GM21723 (cell line): Measurements from ENCODE around the gene CCDC167.

ENCODE experiments used
- ATAC-seq: cut with Tn5 transposase; IDR thresholded peaks from one replicate; pipeline ENCODE4 v1.9.1; 2021; ENCODE audit warnings: mild to moderate bottlenecking, moderate library complexity; ENCODE audit not compliant: unreplicated experiment

Gene CCDC167

DNA sequence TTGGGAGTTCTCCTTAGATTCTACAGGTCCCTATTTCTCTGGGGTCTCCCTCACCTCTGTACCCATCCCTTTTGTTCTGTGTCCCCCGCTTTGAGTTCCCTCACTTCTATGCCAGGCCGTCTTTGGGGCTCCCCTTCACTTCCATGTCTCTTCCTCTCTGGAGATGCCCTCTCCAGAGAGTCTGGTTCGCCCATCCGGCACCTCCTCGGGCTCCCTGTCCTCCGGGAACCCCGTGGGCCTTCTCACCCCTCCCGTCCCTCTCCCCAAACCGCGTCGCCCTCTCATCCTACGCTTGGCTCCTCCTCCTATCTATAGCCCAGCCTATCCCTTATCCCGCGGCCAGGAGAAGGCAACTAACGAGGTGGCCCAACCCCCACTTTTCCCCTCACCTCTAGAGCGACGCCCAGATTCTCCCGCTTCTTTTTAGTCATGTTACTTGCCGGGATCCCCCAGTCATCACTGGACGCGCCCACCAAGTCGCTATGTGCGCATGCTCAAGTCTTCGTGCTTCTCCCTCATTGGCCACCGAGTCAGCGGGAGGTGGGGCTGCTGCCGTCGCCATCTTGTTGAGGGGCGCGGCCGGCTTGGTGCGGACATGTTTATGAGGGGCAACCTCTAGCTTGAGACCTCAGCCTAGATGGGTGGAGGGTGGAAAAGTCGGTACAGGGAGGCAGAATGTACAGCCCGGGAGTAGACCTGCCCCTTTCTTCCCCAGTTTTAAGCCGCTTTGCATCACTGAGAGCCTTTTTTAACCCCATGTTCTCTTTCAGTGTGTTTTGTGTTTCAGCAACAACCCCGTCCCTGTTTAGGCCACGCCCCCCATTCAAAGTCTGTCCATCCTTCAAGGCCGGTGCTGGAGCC, at the start of gene CCDC167:
TSS of gene CCDC167 (minus strand) at position 461 of the 861 bp plus-strand sequence. CDS start at position 431, 30 bp downstream.
- peak; percentile 82 for ATAC-seq

DNA sequence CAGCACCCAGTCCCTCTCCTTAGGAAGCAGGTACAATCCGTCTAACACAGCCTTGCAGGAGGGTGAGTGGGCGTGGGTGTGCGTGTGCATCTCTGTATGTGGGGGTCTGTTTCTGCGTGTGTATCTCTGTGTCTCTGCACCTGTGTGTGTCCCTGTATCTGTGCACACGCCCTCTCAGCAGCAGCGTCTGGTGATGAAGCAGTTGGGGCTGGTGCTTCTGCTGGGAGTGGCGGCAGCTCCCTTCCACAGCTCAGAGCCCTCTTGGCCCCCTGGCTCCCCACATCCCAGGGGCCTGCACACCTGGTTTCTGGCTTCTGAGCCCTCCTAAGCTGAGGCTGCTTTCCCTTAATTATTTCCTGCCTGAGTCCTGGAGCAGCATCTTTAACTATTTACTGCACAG, 49.5 kb upstream of the CCDC167 start:
- ATAC-seq, result no peak

DNA sequence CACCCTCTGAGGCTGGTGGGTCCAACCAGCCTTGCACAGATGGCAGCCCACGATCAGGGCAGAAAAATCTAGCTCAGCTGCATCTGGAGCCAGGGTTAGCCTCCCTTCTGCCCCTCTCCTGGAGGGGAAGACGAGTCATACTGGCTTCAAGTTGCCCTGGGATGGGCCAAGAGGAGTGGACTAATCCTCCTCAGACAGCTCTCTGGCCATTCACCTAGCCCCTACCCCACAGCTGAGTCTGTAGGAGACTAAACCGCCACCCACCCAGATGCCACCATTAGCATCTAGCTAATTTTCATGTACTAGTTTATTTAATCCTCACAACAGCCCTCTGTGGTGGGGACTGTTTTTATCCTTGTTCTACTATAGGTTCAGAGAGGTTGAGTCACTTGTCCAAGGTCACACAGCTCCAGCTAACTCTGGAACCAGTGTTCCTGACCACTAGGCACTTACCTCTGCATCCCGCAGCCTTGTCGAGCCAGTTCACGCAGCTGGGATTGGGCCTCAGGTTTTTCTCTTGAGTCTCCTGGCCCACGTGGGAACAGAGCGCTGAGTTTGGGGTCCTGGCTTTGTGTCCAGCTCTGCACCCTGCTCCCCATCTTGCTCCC, 48.5 kb upstream of the CCDC167 start:
- no peak for ATAC-seq

DNA sequence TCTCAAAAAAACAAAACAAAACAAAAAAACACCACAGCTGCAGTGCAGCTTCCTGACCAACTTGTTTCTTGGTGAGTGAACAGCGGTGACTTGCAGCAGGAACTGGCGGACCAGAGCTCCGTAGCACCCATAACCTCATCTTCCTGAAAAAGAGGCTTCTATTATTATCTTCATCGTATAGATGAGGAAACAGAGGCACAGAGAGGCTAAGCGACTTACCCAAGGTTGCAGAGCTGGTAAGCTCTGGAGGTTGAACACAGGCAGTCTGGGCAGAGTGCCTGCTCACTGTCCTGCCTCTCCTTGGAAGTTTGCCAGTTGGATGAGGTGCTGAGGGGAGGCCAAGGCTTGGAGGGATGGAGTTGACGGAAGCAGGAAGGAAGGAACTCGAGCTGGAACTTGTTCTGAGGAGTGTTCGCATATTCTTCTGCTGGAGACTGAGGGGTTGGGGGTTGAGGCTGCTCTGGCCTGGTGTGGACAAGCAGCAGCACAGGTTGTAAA, 47.9 kb upstream of the CCDC167 start:
- no peak for ATAC-seq

DNA sequence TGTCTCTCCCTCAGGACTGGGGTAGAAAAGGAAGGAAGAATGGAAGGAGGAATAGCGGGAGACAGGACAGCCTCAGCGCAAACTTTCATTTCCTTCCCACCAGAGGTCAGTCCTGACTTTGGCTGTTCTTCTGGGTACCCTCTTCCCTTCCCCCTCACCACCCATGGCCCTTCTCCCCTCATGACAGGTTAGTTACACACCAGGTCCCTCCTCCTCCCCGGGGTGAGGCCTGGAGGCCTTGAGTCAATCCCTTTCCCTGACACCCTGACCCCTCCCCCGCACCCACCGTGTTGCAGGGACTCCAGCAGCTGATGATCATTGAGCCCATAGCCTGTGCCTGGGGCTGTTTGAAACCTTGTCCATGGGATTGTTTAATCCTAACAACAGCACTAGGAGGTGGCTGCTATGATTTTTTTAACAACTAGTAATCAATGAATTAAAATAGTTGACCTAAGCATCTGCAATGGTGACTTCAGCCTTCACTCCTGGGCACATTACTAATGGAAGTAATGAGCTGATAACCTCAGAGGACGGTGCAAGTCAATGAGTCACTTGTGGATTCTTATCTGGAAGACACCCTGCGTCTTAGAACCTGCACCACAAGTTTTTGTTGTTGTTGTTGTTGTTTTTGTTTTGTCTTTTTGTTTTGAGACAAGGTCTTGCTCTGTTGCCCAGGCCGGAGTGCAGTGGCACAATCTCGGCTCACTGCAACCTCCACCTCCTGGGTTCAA, 46.6 kb upstream of the CCDC167 start:
- ATAC-seq, result no peak

DNA sequence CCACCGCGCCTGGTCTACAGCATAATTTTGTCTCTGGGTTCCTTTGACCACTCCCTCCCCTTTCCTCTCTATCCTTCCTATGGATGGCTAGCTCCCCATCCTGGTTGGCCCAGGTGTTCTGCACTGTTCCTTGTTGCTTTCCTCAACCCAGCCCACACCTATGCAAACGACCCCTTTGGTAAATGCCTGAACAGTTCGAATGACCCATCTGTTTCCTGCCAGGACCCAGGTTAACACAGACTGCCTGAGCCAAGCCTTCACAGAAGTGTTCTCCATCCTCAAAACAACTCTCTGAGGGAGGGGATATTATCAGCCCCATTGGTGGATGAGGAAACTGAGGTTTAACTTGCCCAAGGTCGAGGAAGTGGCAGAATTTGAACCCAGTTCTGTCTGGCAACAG, 44.8 kb upstream of the CCDC167 start:
- ATAC-seq, result no peak

DNA sequence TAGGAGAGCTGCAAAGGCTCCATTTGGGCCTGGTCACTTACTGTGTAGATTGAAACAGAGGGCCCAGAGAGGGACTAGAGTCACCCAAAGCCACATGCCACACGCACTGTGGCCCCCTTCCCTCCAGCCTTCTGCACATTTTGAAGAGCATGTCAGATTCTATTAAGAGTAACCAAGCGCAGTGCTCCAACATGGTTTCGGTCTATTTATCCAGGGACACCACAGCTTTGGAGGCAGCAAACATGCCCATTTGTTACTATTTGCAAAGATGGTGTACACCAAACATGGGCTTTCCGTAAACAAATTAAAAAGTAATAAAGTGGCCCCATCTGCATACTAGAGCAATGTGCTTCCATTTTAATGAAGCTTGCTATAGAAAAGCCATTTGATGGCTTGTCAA, 43.7 kb upstream of the CCDC167 start:
- no peak for ATAC-seq

DNA sequence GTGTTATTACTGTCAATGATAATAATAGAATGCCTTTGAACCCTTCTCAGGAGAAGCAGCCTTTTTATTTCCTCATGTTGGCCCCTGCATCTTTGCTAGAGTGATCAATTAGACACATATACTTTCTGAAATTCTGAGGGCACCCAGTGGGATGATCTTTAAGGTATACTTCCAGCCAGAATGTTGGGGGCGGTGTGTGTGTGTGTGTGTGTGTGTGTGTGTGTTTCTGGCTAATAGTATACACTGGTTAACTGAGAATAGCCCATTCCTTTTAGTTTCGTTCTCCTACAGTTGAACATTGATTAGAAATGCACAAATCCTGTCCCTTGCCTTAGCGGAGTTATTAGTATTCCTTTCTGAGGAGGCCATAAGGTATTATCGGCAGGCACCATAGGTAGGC, 41.7 kb upstream of the CCDC167 start:
- ATAC-seq, result no peak

DNA sequence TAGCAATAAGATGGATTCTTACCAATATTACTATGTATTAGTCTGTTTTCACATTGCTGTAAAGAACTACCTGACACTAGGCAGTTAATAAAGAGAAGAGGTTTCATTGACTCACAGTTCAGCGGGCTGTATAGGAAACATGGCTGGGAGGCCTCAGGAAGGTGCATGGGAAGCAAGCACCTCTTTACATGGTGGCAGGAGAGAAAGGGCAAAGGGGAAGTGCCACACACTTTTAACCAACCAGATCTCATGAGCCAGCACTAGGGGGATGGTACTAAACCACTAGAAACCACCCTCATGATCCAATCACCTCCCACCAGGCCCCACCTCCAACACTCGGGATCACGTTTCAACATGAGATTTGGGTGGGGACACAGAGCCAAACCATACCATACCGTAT, 40.7 kb upstream of the CCDC167 start:
- no peak for ATAC-seq

DNA sequence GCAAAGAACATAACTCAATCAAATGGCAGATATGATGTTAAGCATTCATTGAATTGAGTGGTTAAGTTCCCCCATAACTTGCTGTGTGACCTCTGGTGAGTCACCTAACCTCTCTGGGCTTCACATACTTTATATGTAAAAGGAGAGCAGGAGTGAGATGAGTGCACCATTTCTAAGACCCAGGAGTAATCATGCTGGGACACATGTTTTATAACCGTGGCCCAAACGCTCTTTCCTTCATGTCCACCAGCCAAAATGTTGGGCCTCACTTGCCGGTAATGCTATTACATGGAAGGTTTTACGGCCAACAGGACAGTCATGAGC, 40.3 kb upstream of the CCDC167 start:
- no peak for ATAC-seq

DNA sequence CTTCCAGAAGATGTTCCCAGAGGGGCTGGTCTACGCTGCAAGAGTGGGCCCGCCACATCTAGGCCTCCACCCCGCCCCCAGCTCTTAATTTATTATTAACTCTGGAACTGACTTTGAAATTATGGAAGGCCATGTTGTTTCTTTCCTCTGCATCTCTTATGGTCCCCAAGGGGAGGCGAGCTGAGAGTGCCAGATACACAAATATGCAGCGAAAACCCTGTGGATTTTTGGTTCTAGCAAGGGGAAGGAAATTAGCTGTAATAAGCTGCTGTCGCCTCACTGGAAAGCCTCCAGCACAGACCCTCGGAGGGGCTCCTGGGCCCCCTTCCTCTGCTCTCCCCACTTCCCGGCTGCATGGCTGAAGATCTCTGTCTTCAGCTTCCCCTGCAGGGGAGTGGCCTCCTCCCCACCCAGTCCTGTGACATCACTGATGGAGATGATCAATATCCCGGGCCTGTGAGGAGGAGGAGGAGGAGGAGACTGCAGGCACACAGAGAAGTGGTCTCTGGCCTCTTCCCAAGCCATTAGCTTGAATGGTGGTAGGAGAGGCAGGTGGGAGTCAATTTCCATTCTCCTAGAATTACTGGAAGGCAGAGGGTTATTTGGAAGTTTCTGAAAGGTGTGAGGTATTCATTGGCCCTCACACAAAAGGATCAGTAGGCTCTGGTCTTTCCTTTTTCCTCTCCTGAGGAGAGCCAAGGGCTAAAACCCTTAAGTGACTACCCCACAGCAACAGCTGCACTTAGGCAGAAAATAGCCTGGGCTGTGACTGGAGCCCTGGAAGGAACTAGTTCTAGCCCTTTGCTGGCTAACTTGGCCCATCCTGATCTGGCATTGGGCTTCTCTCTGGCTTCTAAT, 39.7 kb upstream of the CCDC167 start:
- ATAC-seq, result no peak

DNA sequence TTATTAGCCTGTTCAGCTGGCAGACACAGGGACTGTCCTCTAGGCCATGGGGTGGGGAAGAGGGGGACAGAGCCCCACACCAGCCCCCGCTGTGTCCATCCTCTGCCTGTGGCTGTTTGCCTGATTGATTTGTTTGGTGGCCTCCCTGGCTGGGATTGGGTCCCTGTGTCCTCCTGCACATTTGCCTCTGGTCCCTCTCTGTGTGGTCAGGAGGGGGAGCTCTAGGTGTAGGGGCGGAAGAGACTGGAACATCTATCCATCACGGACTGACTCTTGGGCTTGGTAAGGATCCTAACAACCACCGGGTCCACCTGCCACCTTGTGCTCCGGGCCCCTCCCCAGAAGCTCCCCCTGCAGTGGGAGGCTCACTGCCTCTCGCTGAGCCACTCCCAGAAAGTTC, 38.4 kb upstream of the CCDC167 start:
- no peak for ATAC-seq

DNA sequence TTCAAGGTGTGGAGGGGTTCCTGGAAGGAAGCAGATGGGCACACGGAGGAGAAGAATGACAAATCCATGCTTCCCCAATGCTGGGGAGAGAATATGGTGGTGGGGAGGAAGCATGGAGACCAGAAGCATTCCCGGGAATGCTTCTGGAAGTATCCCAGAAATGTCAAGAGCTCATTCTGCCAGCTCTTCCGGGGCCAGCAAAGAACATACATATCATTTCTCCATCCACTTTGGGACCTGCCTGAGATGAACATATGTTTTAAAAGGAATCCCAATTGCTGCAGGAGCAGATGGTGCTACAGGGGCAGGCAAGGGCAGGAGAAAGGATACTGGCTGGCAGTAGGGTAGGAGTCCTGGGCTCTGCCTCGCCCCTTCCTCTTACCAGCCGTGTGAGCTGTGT, 37.9 kb upstream of the CCDC167 start:
- no peak for ATAC-seq

DNA sequence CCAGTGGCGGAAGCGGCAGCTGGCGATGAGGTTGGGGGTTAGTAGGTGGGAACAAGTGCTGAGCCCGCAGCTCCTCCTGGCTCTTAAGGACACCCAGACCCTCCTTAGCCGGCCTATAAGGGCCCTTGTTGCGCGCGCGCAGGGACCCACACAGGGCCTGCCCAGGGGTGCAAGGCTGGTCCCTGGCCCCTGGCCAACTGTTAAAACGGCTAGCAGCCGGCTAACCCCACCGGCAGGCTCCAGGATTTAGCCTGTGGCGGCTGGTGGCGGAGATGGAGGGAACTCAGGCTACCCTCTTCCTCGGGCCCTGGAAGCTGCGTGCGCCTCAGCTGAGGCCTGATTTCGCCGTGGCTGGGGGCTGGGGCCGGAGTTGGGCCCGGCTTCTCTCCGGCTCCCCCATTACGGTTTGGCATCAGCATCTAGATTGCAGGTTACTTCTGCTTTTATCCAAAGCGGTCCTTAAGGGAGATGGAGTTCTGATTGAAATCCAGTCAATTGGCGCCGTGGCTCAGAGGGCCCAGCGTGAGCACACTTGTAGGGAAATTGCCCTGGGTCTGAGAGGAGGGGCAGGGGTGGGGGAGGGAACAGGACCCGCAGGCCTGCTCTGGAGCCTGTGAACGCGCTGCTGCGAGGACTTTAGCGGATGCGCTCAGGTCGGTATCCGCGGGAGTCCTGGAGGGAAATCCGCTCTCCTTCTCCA, 36.9 kb upstream of the CCDC167 start:
- no peak for ATAC-seq

DNA sequence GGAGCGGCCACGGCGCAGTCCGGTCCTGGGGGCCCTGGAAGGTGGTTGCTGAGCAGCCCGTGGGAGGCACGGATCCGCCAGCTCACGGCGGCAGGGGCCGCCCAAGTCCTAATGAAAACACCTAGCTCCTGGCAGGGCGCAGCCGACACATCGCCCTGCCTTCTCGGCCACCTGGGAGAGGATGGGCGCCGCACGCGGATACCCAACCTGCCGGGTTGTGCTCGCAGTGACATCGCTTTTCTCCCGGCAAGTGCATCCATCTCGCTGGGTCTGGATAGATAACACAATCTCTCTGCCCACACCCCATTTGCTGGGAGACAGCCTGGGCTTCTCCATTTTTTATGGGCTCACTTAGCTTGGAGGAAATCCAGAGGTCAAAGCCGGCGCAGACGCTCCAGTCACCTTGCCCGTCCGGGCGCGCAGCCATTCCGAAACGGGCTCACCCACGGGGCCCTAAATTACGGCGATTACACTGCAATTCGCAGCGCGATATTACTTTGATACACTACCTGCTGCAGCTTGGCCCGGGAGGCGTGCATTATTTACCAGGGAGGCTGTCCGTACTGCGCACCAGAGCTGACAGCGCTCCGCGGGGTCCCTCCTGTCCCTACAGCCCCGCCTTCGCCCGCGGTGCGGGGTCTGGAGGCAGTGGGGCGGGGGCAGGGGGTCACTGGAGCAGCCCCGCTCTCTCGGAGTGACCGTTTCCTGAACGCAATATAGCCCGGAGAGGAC, 36.2 kb upstream of the CCDC167 start:
- no peak for ATAC-seq

DNA sequence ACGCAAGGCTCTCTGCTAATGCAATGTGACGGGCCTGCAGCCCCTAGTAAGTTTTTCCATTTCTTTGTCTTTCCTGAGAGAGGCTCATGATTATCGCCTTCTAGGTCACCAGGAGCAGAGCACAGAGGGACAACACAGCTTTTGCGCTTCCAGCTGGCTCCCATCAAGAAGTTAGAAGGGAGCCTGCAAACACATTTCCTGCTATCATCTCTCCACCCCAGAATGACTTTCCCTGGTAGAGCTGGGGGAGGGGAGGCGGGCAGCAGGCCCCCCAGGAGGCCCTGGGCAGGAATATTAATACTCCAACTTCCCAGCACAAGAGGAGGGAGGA, 35.7 kb upstream of the CCDC167 start:
- ATAC-seq, result no peak

DNA sequence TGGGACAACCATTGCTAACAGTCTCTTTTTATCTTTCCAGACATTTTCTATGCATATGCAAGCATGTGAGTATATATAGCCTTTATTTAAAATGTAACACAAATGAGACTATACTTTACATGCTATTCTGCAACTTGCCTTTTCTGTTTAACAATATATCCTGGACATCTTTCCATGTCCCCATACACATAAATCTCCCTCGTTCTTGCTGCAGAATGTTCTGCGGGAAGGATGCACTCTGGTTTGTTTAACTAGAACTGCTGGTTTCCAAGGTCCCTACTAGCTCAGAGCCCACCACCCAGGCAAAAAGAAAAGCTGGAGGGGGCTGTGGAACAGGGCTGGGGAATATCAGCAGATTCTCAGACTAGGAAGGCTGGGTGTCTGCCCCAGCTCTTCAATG, 35.2 kb upstream of the CCDC167 start:
- no peak for ATAC-seq

DNA sequence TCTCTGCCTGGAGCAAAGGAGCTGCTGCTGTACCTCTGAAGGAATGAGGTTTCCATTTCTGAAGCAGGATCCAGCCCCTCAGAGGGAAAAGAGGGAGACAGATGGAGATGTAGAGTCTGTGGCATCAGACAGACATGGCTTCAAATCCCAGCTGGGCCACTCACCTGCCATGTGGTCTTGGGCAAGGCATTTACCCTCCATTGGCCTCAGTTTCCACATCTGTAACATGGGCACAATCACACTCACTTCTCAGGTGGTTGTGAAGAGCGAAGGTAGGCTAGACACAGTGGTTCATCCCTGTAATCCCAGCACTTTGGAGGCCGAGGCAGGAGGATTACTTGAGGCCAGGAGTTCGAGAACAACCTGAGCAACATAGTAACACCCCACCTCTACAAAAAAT, 32.4 kb upstream of the CCDC167 start:
- no peak for ATAC-seq

DNA sequence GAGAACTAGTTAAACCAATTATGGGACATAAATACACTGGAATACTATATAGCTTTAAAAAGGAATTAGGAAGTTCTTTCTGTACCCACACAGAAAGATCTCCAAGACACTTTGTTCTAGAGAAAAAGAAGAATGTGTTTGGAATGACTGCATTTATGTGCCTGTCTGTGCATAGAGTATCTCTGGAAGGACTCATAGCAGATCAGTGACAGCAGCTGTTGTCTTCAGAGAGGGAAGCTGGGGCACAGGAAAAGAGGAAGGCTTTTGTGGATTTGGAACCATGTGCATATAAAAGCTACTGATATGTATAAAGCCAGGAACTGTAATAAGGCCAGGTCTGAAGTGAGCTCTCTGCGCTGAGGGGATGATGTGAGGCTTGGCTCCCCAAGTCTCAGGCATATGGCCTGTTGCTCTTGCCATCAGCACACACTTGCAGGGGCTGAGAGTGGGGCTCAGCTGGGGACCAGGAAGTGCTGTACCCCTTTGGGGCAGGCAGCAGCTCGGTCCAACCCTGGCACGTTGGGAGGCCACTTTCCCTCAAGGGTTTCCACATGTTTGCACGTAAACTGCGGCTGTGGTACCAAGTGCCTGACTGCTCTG, 31.8 kb upstream of the CCDC167 start:
- no peak for ATAC-seq
